Erythroblast (primary cell): ENCODE results near the gene IL2.

Source experiments
- DNase-seq, 2 experiments: peaks; one replicate each; lab custom pipeline; 2025; lab: John Stamatoyannopoulos, UW
- GATA1 ChIP-seq: IDR thresholded peaks from 2 replicates; pipeline ENCODE4 v1.6.1; 2011; ENCODE audit warnings: low read depth, mild to moderate bottlenecking, control low read depth, low read length, moderate library complexity
- POLR2A ChIP-seq: IDR thresholded peaks from 2 replicates; pipeline ENCODE4 v1.6.1; 2011; ENCODE audit warnings: mild to moderate bottlenecking, low read length

The IL2 gene

GRCh38 chr4:122456231-122457116 is at the start of gene IL2:
IL2 (minus strand) TSS chr4:122456725; CDS start chr4:122456440, 285 bp downstream.
- TF ChIP-seq GATA1 (no peak), POLR2A (no peak)
- DNase-seq = no peak

DNA sequence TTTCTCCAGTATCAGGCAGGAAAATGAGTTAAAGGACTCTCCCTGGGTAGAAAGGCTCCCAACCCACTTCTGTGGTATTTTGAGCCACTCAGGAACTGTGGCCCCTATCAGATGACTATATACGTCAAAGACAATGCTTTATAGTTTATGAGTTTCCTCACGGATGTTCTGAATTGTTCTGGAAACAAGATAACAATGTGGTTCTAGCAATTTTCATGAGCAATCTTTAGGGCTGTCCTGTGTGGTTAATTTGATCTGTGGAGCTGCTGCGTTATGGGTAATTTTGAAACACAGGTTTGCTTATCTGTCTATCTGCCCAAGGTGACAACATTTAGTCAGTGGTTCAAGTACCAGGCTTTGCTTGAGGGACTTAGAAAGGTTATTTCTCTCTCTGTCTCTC is 46.7 kb upstream of the IL2 start:
- DNase-seq = no peak
- no peak for TF ChIP-seq POLR2A
- no peak for TF ChIP-seq GATA1

DNA sequence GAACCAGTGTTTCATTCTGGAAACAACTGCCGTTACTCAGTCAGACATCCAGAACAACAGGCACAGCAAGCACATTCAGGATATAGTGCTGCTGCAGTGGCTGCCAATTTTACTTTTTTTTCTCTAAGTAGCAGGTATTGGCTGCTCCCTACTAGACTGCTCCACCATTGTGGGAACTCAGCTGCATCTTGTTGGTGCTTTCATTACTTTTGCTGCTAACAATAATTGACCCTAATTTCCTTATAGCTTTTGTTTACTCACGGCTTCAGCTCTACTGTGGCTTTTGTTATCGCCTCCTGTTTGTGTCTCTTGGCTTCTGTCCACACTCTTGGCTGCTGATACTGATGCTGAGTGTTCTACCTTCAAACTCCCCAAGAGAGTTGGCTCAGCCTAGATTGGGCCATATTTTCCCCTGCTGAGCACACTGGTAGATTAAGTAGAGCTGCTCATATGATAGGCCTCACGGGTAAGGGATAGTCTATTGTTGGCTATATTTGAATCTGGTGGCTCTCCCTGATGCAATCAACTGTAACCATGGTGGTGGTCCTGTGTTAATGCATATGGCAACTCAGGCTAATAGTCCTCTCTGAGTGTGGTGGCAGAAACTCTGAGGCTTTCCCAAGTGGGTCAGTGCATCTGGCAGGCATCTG is 44.5 kb upstream of the IL2 start:
- peak in 1 of 2 experiments; percentile 6 for DNase-seq
- no peak for TF ChIP-seq POLR2A
- no peak for TF ChIP-seq GATA1

GRCh38 chr4:122489061-122489460 is 32.5 kb upstream of the IL2 start:
- no peak for DNase-seq
- TF ChIP-seq POLR2A (no peak), GATA1 (no peak)

DNA sequence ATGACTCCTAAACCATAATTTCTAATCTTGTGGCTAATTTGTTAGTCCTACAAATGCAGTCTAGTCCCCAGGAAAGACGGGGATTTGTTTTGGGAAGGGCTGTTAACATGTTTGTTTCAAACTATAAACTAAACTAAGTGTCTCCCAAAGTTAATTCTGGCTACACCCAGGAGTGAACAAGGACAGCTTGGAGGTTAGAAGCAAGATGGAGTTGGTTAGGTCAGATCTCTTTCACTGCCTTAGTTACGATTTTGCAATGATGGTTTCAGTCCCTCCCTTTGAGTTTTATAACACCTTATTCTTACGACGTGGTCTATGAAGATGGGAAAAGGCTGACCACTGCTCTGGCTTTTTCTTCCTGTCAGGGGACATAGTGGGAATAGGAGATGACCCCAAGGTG is 27.0 kb upstream of the IL2 start:
- TF ChIP-seq POLR2A = no peak
- TF ChIP-seq GATA1 = no peak
- DNase-seq = no peak

GRCh38 chr4:122481766-122482405 is 25.4 kb upstream of the IL2 start:
- no peak for TF ChIP-seq POLR2A
- no peak for TF ChIP-seq GATA1
- DNase-seq = no peak

DNA sequence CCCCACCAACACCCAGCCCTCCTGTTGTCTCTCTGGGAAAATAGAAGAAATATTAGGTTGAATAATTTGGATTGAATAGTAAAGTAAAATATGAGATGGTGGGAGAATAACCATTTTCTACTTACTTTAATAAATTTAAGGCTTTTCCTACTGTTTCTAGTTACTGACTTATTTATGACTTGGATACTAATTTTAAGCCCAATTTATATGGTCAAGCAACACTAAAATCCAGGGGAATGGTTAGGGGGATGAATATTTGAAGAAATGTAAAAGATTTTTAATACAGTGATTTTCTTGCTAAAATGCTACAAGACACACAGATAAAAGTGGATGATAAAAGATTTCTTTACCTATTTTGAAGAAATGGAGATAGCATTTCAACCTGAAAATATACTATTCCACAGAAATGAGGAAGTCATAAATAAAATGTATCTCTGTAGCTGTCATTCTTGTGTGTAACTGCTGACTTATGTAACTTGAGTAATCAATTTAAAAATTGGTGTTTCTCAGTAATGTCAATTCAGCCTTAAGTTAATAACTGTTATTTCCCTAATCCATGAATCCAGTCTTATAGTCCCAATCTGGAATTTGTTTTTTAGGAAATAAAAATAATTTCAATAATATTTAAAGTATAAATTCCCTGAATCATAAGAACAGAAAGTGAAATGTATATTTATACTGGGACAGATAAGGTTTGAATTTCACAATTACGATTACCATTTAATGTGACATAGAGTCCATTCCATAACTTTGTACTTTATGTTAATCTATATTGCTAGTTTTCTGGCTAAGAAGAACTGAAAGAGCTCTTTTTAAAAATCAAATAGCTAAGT is 24.3 kb upstream of the IL2 start:
- no peak for DNase-seq
- TF ChIP-seq GATA1 = no peak
- no peak for TF ChIP-seq POLR2A

GRCh38 chr4:122479935-122480416 is 23.5 kb upstream of the IL2 start:
- no peak for DNase-seq
- TF ChIP-seq POLR2A (no peak), GATA1 (no peak)

GRCh38 chr4:122476745-122477144 is 20.2 kb upstream of the IL2 start:
- TF ChIP-seq POLR2A = no peak
- TF ChIP-seq GATA1 = no peak
- DNase-seq = no peak

GRCh38 chr4:122476126-122476525 is 19.6 kb upstream of the IL2 start:
- no peak for DNase-seq
- TF ChIP-seq GATA1 (no peak), POLR2A (no peak)

- DNase-seq = no peak
These were observed 18.7 kb upstream of the IL2 start for GRCh38 chr4:122475233-122475632.

DNA sequence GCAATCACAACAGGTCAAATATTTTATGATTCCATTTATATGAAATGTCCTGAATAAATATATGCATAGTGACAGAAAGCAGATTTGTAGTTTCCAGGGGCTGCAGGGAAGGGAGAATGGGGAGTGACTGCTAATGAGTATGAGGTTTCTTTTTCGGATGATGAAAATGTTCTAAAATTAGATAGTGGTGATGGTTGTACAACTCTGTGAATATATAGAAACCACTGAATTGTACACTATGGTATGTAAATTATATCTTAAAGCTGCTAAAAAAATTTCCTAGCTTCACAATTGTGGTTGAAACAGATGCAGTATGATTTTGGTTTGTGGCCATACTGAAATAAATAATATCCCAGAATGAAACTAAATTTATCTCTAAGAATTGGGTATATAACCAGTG is 12.9 kb upstream of the IL2 start:
- TF ChIP-seq POLR2A = no peak
- DNase-seq = no peak

More at GRCh38 chr4:122475233-122475632, 18.7 kb upstream of the IL2 start:
- TF ChIP-seq GATA1 = no peak
- TF ChIP-seq POLR2A = no peak

- peak; percentile 3 to 13 for DNase-seq
These were observed 2.1 kb upstream of the IL2 start for GRCh38 chr4:122458625-122459024.

More at GRCh38 chr4:122458625-122459024, 2.1 kb upstream of the IL2 start:
- TF ChIP-seq POLR2A = no peak
- TF ChIP-seq GATA1 = no peak
